DND-41 (cell line): Measurements from ENCODE around the gene EIF6.

Experiments
- CTCF ChIP-seq: IDR thresholded peaks from 2 replicates; pipeline ENCODE4 v1.5.1; 2012; ENCODE audit warnings: borderline replicate concordance, low read length, moderate library complexity, mild to moderate bottlenecking; ENCODE audit not compliant: poor library complexity, severe bottlenecking; ENCODE audit errors: extremely low read depth
- EZH2 ChIP-seq: IDR thresholded peaks from 3 replicates; pipeline ENCODE4 v1.6.1; 2012; ENCODE audit warnings: borderline replicate concordance, low read depth, mild to moderate bottlenecking, moderate library complexity, low read length, inconsistent platforms; ENCODE audit not compliant: severe bottlenecking

DNA sequence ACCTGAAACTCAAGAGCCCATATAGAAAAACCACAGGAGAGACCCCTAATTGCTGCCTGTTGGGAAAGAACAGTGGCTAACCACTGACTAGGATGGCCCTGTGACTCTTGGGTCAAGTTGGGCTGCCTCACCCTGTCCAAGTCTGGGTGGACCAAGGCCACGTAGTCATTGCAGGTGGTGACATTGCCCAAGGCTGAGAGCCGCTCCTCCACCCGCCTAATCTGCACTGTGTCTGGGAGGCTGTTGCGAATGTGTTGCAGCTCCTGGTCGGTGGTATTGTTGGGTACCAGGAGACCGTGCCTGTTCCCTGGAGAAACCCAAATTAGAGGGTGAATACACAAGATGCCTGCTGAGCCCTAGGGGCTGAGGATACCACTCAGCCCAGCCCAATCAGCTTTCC is 4.0 kb downstream of the EIF6 start:
- TF ChIP-seq CTCF (no peak), EZH2 (no peak)
